Peyer's patch (tissue), 4 donors: ENCODE results near the gene SFXN3. TPM values are rescaled to one million over a fixed set of nuclear protein-coding genes. Genes with fewer than 3 reads are reported as not detected.

Source experiments
- DNase-seq, 3 donors: peaks; one replicate each; pipeline ENCODE4 v3.0.0-alpha.2; 2017 to 2019
- H3K27ac ChIP-seq, 4 donors: fragments of 200-600 bp; sonication (generic); one replicate each; pipeline ENCODE4 v1.5.1; 2016 to 2019
- H3K27me3 ChIP-seq, 2 donors: fragments of 200-600 bp; sonication (generic); one replicate each; pipeline ENCODE4 v1.5.1; 2019
- H3K36me3 ChIP-seq, 3 donors: fragments of 200-600 bp; sonication (generic); one replicate each; pipeline ENCODE4 v1.5.1; 2016 to 2019
- H3K4me1 ChIP-seq, 4 donors: fragments of 200-600 bp; sonication (generic); one replicate each; pipeline ENCODE4 v1.5.1; 2016 to 2019
- H3K4me3 ChIP-seq, 4 donors: fragments of 200-600 bp; sonication (generic); 1 replicate in 3 of 4; 2 replicates in 1 of 4; pipeline ENCODE4 v1.5.1; 2016 to 2019; ENCODE audit warnings: mild to moderate bottlenecking in 1 of 4
- H3K9me3 ChIP-seq, 4 donors: fragments of 200-600 bp; sonication (generic); one replicate each; pipeline ENCODE4 v1.5.1; 2016 to 2019; ENCODE audit warnings: mild to moderate bottlenecking in 1 of 4
- CTCF ChIP-seq, 6 experiments: fragments of 450-650 bp in 4 of 6; fragments of 200-600 bp in 2 of 6; sonication (generic) in 1 of 6; IDR thresholded peaks; one replicate each; pipeline ENCODE4 v1.5.1; 2017 to 2019; ENCODE audit warnings: antibody characterized with exemption in 6 of 6, mild to moderate bottlenecking in 3 of 6, moderate library complexity in 1 of 6
- POLR2A ChIP-seq, 2 donors: fragments of 450-650 bp; IDR thresholded peaks; one replicate each; pipeline ENCODE4 v1.5.1; 2017; ENCODE audit warnings: antibody characterized with exemption in 2 of 2, mild to moderate bottlenecking in 2 of 2, moderate library complexity in 2 of 2
- total RNA-seq, 4 donors: library from RNA; depleted of rRNA; stranded (reverse); fragments of >200 nt; gene quantifications; one replicate each; pipeline ENCODE4 v1.1.0, GENCODE V29; 2016

Gene SFXN3
- total RNA-seq, 4 donors from 2014 or later: 165 to 772 (median 494) TPM

DNA sequence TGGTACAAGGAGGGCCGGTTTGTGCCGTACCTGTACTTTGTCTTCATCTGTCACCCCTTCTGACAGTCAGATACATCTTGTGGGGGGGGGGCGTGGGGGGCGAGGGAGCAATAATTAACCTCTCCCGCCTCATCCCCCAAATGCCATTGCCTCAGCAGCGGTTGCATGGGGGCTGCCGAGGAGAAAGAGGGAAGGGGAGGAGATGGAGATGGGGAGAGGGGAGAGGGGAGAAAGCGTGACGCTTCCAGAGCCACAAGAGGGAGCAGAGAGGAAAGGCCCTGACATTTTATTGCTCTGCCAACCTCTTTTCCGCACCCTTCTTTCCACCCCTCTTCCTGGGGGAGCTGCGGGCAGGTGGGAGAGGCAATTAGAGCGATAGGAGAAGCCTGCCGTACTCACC lies 42.6 kb downstream of the SFXN3 start:
- no peak for DNase-seq
- Histone ChIP-seq H3K9me3 (no peaks in the 10 kb centered on the region), H3K27ac (no peak overlapping the region), H3K4me1 (peaks cover 0 to 8% (median 3%) of the 10 kb centered on the region in 4 donors), H3K36me3 (no peaks in the 10 kb centered on the region), H3K4me3 (no peak overlapping the region), H3K27me3 (no peaks in the 10 kb centered on the region)
- TF ChIP-seq CTCF (IDR thresholded peaks at IDR 0.05) (no peak), POLR2A (IDR thresholded peaks at IDR 0.05) (no peak)

GRCh38 chr10:101075775-101076174 lies 44.7 kb downstream of the SFXN3 start:
- Histone ChIP-seq H3K27me3 (no peaks in the 10 kb centered on the region), H3K4me1 (peaks cover 0 to 8% (median 3%) of the 10 kb centered on the region in 4 donors), H3K9me3 (no peaks in the 10 kb centered on the region), H3K36me3 (no peaks in the 10 kb centered on the region), H3K4me3 (no peak overlapping the region), H3K27ac (no peak overlapping the region)
- no peak for TF ChIP-seq POLR2A (IDR thresholded peaks at IDR 0.05)
- TF ChIP-seq CTCF (IDR thresholded peaks at IDR 0.05): no peak
- DNase-seq: no peak

DNA sequence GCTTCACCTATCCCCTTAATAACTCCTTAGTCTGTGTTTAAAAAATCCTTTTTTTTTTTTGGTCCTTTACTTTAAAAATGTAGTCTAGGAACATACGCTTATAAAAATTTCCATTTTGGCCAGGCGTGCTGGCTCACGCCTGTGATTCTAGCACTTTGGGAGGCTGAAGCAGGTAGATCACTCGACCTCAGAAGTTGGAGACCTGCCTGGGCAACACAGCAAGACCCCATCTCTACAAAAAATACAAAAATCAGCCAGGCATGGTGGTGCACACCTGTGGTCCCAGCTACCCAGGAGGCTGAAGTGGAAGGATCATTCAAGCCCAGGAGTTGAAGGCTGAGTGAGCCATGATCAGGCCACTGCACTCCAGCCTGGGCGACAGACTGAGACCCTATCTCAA lies 45.6 kb downstream of the SFXN3 start:
- TF ChIP-seq CTCF (IDR thresholded peaks at IDR 0.05) (no peak), POLR2A (IDR thresholded peaks at IDR 0.05) (no peak)
- no peaks in the 10 kb centered on the region for H3K9me3 ChIP-seq
- H3K36me3 ChIP-seq: no peaks in the 10 kb centered on the region
- H3K4me1 ChIP-seq: peaks cover 0 to 6% (median 3%) of the 10 kb centered on the region in 4 donors
- no peak overlapping the region for H3K27ac ChIP-seq
- DNase-seq: no peak
- no peak overlapping the region for H3K4me3 ChIP-seq
- H3K27me3 ChIP-seq: no peaks in the 10 kb centered on the region

GRCh38 chr10:101079874-101080273 lies 48.8 kb downstream of the SFXN3 start:
- Histone ChIP-seq H3K4me3 (no peak overlapping the region), H3K27ac (no peak overlapping the region), H3K27me3 (peaks cover 0 to 9% of the 10 kb centered on the region in 2 donors), H3K9me3 (no peaks in the 10 kb centered on the region), H3K4me1 (no peaks in the 10 kb centered on the region), H3K36me3 (no peaks in the 10 kb centered on the region)
- no peak for DNase-seq
- TF ChIP-seq CTCF (IDR thresholded peaks at IDR 0.05) (no peak), POLR2A (IDR thresholded peaks at IDR 0.05) (no peak)

GRCh38 chr10:101080933-101081931 lies 50.2 kb downstream of the SFXN3 start:
- no peak for DNase-seq
- H3K27ac ChIP-seq: no peak overlapping the region
- no peaks in the 10 kb centered on the region for H3K4me1 ChIP-seq
- H3K9me3 ChIP-seq: no peaks in the 10 kb centered on the region
- peaks cover 0 to 12% of the 10 kb centered on the region in 2 donors for H3K27me3 ChIP-seq
- H3K36me3 ChIP-seq: no peaks in the 10 kb centered on the region
- H3K4me3 ChIP-seq: no peak overlapping the region
- no peak for TF ChIP-seq CTCF (IDR thresholded peaks at IDR 0.05)
- no peak for TF ChIP-seq POLR2A (IDR thresholded peaks at IDR 0.05)
